Sigmoid colon (tissue), 4 donors: Measurements from ENCODE around the gene CCDC91.

ENCODE experiments used
- CTCF ChIP-seq, 4 experiments: fragments of 450-650 bp in 3 of 4; fragments of 200-600 bp in 1 of 4; IDR thresholded peaks; one replicate each; pipeline ENCODE4 v1.5.1; 2016 to 2019; ENCODE audit warnings: antibody characterized with exemption in 4 of 4, mild to moderate bottlenecking in 3 of 4, moderate library complexity in 2 of 4
- EP300 ChIP-seq, 4 donors: sonication (generic); formaldehyde crosslinking; IDR thresholded peaks; one replicate each; pipeline ENCODE4 v1.6.1; 2017; ENCODE audit warnings: antibody characterized with exemption in 4 of 4
- POLR2A ChIP-seq, 2 donors: fragments of 450-650 bp; IDR thresholded peaks; one replicate each; pipeline ENCODE4 v1.6.1; 2016; ENCODE audit warnings: antibody characterized with exemption in 2 of 2, mild to moderate bottlenecking in 2 of 2, moderate library complexity in 2 of 2
- POLR2AphosphoS5 ChIP-seq, 4 donors: sonication (generic); formaldehyde crosslinking; IDR thresholded peaks; one replicate each; pipeline ENCODE4 v1.6.1; 2017; ENCODE audit warnings: antibody characterized with exemption in 4 of 4

GRCh38 chr12:28296287-28296686, 106.0 kb downstream of the CCDC91 start:
- TF ChIP-seq CTCF (IDR thresholded peaks at IDR 0.05) (no peak), POLR2AphosphoS5 (IDR thresholded peaks at IDR 0.05) (no peak), POLR2A (IDR thresholded peaks at IDR 0.05) (no peak), EP300 (IDR thresholded peaks at IDR 0.05) (no peak)
